GM12891 (cell line): Measurements from ENCODE around the gene FGF2.
"Not testable (repeated sequence)": the region's sequence is repeated elsewhere in the genome, so short reads cannot be mapped to it uniquely, and the experiment has no call there.

Source experiments
- POLR2A ChIP-seq: IDR thresholded peaks from 2 replicates; pipeline ENCODE4 v1.6.1; 2011; ENCODE audit warnings: low read depth, low read length, control low read depth
- POLR2AphosphoS5 ChIP-seq: IDR thresholded peaks from 2 replicates; pipeline ENCODE4 v1.6.1; 2011; ENCODE audit warnings: low read depth, low read length, control low read depth
- TAF1 ChIP-seq: IDR thresholded peaks from 2 replicates; pipeline ENCODE4 v1.6.1; 2011; ENCODE audit warnings: low read depth, low read length, control low read depth

GRCh38 chr4:122849789-122850188, 23.2 kb downstream of the FGF2 start:
- TF ChIP-seq TAF1, POLR2AphosphoS5, POLR2A: not testable (repeated sequence)
